Measurements from ENCODE around the gene PTPRG.

The PTPRG gene

DNA sequence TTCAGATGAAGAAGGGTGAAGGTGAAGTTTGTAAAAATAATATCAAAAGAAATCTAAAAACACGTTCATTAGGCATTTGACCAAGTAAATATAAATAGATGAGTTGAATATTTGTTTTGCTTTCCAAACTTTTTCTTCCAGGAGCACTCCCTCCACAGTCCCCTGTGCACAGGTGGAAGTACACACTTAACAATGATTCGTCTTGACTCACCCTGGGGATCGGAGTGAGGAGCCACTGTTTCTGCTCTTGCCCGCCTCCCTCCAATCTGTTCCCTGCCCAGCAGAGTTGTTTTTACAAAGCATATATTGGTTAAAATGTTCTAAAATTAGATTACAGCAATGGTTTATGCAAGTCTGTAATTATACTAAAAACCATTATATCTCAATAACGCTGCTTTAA is 175.1 kb downstream of the PTPRG start:
- TF ChIP-seq CTCF (conservative IDR thresholded peaks at IDR 0.05), result no peak
- H3K27ac ChIP-seq, result no peak overlapping the region

- no peak for TF ChIP-seq CTCF (conservative IDR thresholded peaks at IDR 0.05)
- no peak overlapping the region for H3K27ac ChIP-seq
Measured at GRCh38 chr3:61739640-61740039, 178.3 kb downstream of the PTPRG start.

DNA sequence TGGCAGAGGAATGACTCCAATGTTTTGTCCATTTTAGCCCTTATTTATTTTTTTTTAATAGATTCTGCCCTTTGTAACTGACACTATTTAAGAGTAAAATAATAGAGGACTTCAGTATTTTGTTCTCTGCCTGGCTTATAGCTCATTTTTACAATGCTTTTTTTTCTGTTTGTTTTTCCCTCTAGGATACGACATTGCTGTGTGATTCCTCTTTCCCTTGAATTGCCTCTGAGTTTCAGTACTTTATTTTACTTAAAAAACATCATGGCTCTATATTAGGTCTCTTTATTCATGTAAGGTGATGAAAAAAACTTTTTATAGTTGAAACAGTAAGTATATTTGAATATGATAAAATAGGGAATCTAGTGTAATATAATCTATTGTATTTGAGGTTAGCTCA is 179.1 kb downstream of the PTPRG start:
- TF ChIP-seq CTCF (conservative IDR thresholded peaks at IDR 0.05), result no peak
- H3K27ac ChIP-seq, result no peak overlapping the region

DNA sequence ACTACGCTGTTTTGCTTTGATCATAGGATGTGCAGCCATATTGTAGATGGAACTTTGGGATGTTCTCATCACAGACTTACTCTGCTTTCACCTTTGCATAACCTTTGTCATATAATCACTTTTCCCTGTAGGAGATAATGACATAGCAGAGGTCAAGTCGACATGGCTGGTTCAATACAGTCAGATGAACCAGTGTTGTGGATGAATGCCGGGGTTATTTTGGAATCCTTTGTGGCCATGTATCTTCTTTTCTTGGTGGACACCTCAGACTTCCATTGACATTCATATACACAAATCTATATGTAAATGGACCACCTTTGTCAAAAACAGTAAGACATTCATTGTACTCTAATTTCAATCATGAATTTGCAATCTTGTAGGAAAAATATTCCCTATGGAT is 180.2 kb downstream of the PTPRG start:
- no peak for TF ChIP-seq CTCF (conservative IDR thresholded peaks at IDR 0.05)
- no peak overlapping the region for H3K27ac ChIP-seq

GRCh38 chr3:61742006-61742405 is 180.6 kb downstream of the PTPRG start:
- TF ChIP-seq CTCF (conservative IDR thresholded peaks at IDR 0.05), result no peak
- no peak overlapping the region for H3K27ac ChIP-seq

DNA sequence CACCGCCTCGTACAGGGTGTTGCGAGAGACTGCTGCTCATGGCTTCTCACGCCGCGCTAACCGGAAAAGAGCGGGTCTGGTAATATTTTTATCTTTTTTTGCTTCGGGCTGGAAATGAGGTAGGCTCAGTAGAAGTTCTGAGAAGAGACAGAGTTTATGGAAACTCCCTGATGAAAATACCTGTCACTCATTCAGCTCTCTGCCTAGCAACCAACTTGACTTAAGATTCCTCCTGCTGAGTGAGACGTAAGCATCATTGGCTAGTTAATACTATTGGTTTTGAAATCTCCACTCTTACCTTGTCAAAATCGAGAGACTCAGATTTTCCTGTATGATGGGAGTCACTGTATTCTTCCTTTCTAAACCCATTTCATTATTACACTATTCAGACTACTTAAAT is 181.7 kb downstream of the PTPRG start:
- no peak for TF ChIP-seq CTCF (conservative IDR thresholded peaks at IDR 0.05)
- H3K27ac ChIP-seq, result no peak overlapping the region

DNA sequence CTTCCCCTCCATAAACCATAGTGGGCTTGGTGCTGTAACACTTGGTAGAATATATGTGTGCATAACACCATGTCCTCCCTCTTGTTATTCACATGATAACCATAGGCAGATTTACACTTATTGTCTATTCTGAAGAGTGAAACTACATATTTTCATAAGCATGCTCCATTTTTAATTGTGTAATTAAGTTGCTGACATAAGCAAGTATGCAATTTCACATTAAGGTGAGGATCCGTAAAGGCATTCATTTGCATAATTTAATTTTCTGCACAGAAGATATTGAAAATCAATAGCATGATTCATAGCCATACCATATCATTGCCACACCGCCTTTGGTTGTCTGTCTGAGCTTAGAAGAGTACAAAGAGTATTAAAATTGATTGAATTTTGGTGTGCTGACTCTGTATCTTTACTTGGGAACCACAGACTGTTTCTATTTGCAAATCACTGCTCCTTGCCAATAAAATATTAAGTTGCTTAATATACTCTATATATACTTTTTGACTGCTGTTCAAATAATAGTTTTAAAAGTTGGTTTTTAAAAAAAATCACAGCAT is 182.4 kb downstream of the PTPRG start:
- TF ChIP-seq CTCF (conservative IDR thresholded peaks at IDR 0.05), result no peak
- no peak overlapping the region for H3K27ac ChIP-seq

Data from VCaP (cell line).